HCT116 (cell line): ENCODE data around the gene RNF111. TPM values are rescaled to one million over a fixed set of nuclear protein-coding genes. Genes with fewer than 3 reads are reported as not detected.

Experiments
- ATAC-seq: fragments of 200-7000 bp; cut with Tn5 transposase; 2 replicates; pipeline ENCODE4 v1.9.1; 2020; ENCODE audit warnings: mild to moderate bottlenecking, moderate library complexity
- BruUV-seq: library from RNA; stranded (reverse); fragments of 400-500 nt; replicated peaks from 2 replicates; lab custom pipeline; 2021; lab: Mats Ljungman, UMichigan
- CTCF ChIA-PET: fragments of 300-600 bp; sonication (Branson Sonifier 250); formaldehyde crosslinking; loops from one replicate; lab custom pipeline; 2021; ENCODE audit warnings: antibody characterized with exemption; lab: Charles Lee
- POLR2A ChIA-PET: fragments of 300-600, 350-600 bp; sonication (Branson Sonifier 250); formaldehyde crosslinking; loops from one replicate; lab custom pipeline; 2021; ENCODE audit warnings: antibody characterized with exemption; lab: Charles Lee
- RAD21 ChIA-PET, 2 experiments: fragments of 300-600 bp; sonication (Branson Sonifier 250); formaldehyde crosslinking; loops; one replicate each; lab custom pipeline; 2023; ENCODE audit warnings: low total read pairs in 2 of 2; ENCODE audit not compliant: uncharacterized antibody in 2 of 2, unreplicated experiment in 2 of 2, low non-redundant PET in 1 of 2; lab: Charles Lee
- DNase-seq: peaks from one replicate; pipeline ENCODE4 v3.0.0-alpha.2; 2010; ENCODE audit warnings: low read depth, low spot score
- H2AFZ ChIP-seq: fragments of 200-600 bp; shearing (Covaris generic), sonication (generic); 2 replicates; pipeline ENCODE4 v1.6.1; 2017; ENCODE audit warnings: low read depth, mixed run types, mixed read lengths, antibody characterized with exemption, low read length; ENCODE audit not compliant: poor library complexity, severe bottlenecking
- H3K27ac ChIP-seq: 2 replicates; pipeline ENCODE4 v1.5.1; 2012; ENCODE audit warnings: low read depth, low read length
- H3K27me3 ChIP-seq: fragments of 200-600 bp; sonication (generic); 2 replicates; pipeline ENCODE4 v1.6.1; 2016; ENCODE audit warnings: mixed run types, low read length, mixed read lengths; ENCODE audit not compliant: insufficient read depth
- H3K36me3 ChIP-seq, 2 experiments: fragments of 200-500 bp in 1 of 2; fragments of 200-600 bp in 1 of 2; sonication (Bioruptor generic) in 1 of 2; sonication (generic) in 1 of 2; 2 replicates each; pipeline versions ENCODE4 v1.5.1 to v1.6.1; 2014 to 2016; ENCODE audit warnings: low read length in 2 of 2, inconsistent platforms in 1 of 2, mixed read lengths in 1 of 2, mixed run types in 1 of 2; ENCODE audit not compliant: insufficient read depth in 2 of 2, control insufficient read depth in 1 of 2
- H3K4me1 ChIP-seq, 2 experiments: fragments of 200-600 bp in 1 of 2; sonication (generic) in 1 of 2; 2 replicates each; pipeline versions ENCODE4 v1.5.1 to v1.6.1; 2012 to 2017; ENCODE audit warnings: low read length in 2 of 2, inconsistent platforms in 1 of 2, mild to moderate bottlenecking in 1 of 2, mixed read lengths in 1 of 2, mixed run types in 1 of 2, moderate library complexity in 1 of 2; ENCODE audit not compliant: insufficient read depth in 2 of 2, control insufficient read depth in 1 of 2
- H3K4me2 ChIP-seq: fragments of 200-600 bp; sonication (generic); 2 replicates; pipeline ENCODE4 v1.6.1; 2017; ENCODE audit warnings: mixed run types, low read length, mixed read lengths
- H3K4me3 ChIP-seq, 2 experiments: fragments of 200-600 bp in 1 of 2; sonication (generic) in 1 of 2; replicated peaks in 1 of 2; 2 replicates each; pipeline ENCODE4 v1.5.1; 2011 to 2016; ENCODE audit warnings: low read length in 2 of 2, control low read depth in 1 of 2, low read depth in 1 of 2, mild to moderate bottlenecking in 1 of 2, mixed read lengths in 1 of 2, mixed run types in 1 of 2
- H3K79me2 ChIP-seq: fragments of 200-600 bp; sonication (generic); 2 replicates; pipeline ENCODE4 v1.6.1; 2017; ENCODE audit warnings: mild to moderate bottlenecking, mixed run types, low read length, moderate library complexity, mixed read lengths; ENCODE audit not compliant: insufficient read depth
- H3K9ac ChIP-seq: fragments of 200-600 bp; sonication (generic); 2 replicates; pipeline ENCODE4 v1.6.1; 2016; ENCODE audit warnings: low read length, mixed read lengths
- H3K9me2 ChIP-seq: fragments of 200-600 bp; sonication (generic), shearing (Covaris generic); 2 replicates; pipeline ENCODE4 v1.6.1; 2017; ENCODE audit warnings: mixed run types, mild to moderate bottlenecking, moderate library complexity; ENCODE audit not compliant: insufficient read depth
- H3K9me3 ChIP-seq, 2 experiments: fragments of 200-500 bp in 1 of 2; fragments of 200-600 bp in 1 of 2; sonication (Bioruptor generic) in 1 of 2; sonication (generic) in 1 of 2; 2 replicates each; pipeline ENCODE4 v1.6.1; 2014 to 2017; ENCODE audit warnings: low read length in 2 of 2, mixed read lengths in 2 of 2, inconsistent platforms in 1 of 2, low read depth in 1 of 2, mild to moderate bottlenecking in 1 of 2, mixed run types in 1 of 2, moderate library complexity in 1 of 2; ENCODE audit not compliant: control insufficient read depth in 1 of 2, insufficient read depth in 1 of 2
- H4K20me1 ChIP-seq: fragments of 200-600 bp; sonication (generic), shearing (Covaris generic); 2 replicates; pipeline ENCODE4 v1.6.1; 2017; ENCODE audit warnings: mixed run types, mild to moderate bottlenecking, moderate library complexity; ENCODE audit not compliant: insufficient read depth
- CBX3 ChIP-seq: IDR thresholded peaks from 2 replicates; pipeline ENCODE4 v1.6.1; 2012; ENCODE audit warnings: low read depth
- CEBPB ChIP-seq: IDR thresholded peaks from 2 replicates; pipeline ENCODE4 v1.6.1; 2012; ENCODE audit warnings: low read depth
- EGR1 ChIP-seq: IDR thresholded peaks from 2 replicates; pipeline ENCODE4 v1.6.1; 2012; ENCODE audit warnings: low read depth
- ELF1 ChIP-seq: IDR thresholded peaks from 2 replicates; pipeline ENCODE4 v1.6.1; 2012; ENCODE audit warnings: low read depth, borderline replicate concordance
- EZH2 ChIP-seq: fragments of 200-600 bp; sonication (generic); IDR thresholded peaks from 2 replicates; pipeline ENCODE4 v1.6.1; 2017; ENCODE audit warnings: antibody characterized with exemption, mixed run types
- EZH2phosphoT487 ChIP-seq: fragments of 200-600 bp; IDR thresholded peaks from 2 replicates; pipeline ENCODE4 v1.6.1; 2018; ENCODE audit warnings: antibody characterized with exemption, borderline replicate concordance
- FOSL1 ChIP-seq: IDR thresholded peaks from 2 replicates; pipeline ENCODE4 v1.6.1; 2012; ENCODE audit warnings: low read depth
- JUND ChIP-seq: IDR thresholded peaks from 2 replicates; pipeline ENCODE4 v1.6.1; 2012
- MAX ChIP-seq: IDR thresholded peaks from 2 replicates; pipeline ENCODE4 v1.6.1; 2012
- POLR2A ChIP-seq: IDR thresholded peaks from 2 replicates; pipeline ENCODE4 v1.7.0; 2011; ENCODE audit warnings: borderline replicate concordance; ENCODE audit not compliant: insufficient read depth, insufficient read length; ENCODE audit errors: extremely low read depth
- POLR2AphosphoS5 ChIP-seq: IDR thresholded peaks from 2 replicates; pipeline ENCODE4 v1.6.1; 2011; ENCODE audit warnings: mild to moderate bottlenecking, low read depth, low read length, moderate library complexity
- RAD21 ChIP-seq: IDR thresholded peaks from 2 replicates; pipeline ENCODE4 v1.6.1; 2012; ENCODE audit warnings: low read depth, mild to moderate bottlenecking
- REST ChIP-seq: IDR thresholded peaks from 2 replicates; pipeline ENCODE4 v1.6.1; 2012; ENCODE audit warnings: low read depth
- SIN3A ChIP-seq: IDR thresholded peaks from 2 replicates; pipeline ENCODE4 v1.6.1; 2012; ENCODE audit warnings: low read depth
- SP1 ChIP-seq: IDR thresholded peaks from 2 replicates; pipeline ENCODE4 v1.6.1; 2012; ENCODE audit warnings: low read depth
- SRF ChIP-seq: IDR thresholded peaks from 2 replicates; pipeline ENCODE4 v1.6.1; 2012; ENCODE audit warnings: low read depth
- TCF7L2 ChIP-seq: IDR thresholded peaks from 2 replicates; pipeline ENCODE4 v1.7.0; 2011; ENCODE audit warnings: borderline replicate concordance, inconsistent platforms; ENCODE audit not compliant: insufficient read depth, insufficient read length; ENCODE audit errors: extremely low read depth
- ZFX ChIP-seq: fragments of 450-650 bp; IDR thresholded peaks from 2 replicates; pipeline ENCODE4 v1.6.1; 2017
- intact Hi-C: fragments of 100-400 bp; cut with micrococcal nuclease; formaldehyde crosslinking; loops from 2 replicates; pipeline ENCODE4 v1.10.0; 2022
- total RNA-seq: library from RNA; stranded (reverse); gene quantifications from one replicate; pipeline ENCODE4 v1.2.1, GENCODE V29; 2021; ENCODE audit not compliant: unreplicated experiment
- TF ChIP-seq, protein P1 (sequence below): IDR thresholded peaks from 2 replicates; pipeline ENCODE4 v1.6.1; 2011; ENCODE audit warnings: mild to moderate bottlenecking, low read length, moderate library complexity; ENCODE audit not compliant: insufficient replicate concordance; ENCODE audit errors: extremely low read depth
- TF ChIP-seq, protein P2 (sequence below): IDR thresholded peaks from 2 replicates; pipeline ENCODE4 v1.6.1; 2012

The RNF111 gene
- total RNA-seq, 1 experiment from 2014 or later: 31.5 TPM

- ChIA-PET CTCF (interaction anchor here (1.0 to 1.5 kb wide), 2 partner anchors 391 to 910 kb away, joined by 3 to 7 read pairs; no protein-coding TSS in a partner anchor), POLR2A (no interaction called here), RAD21 (no interaction called here)
- no peaks in the 10 kb centered on the region for H4K20me1 ChIP-seq
- no peaks in the 10 kb centered on the region for H3K27me3 ChIP-seq
- no TSS peak for BruUV-seq
- no peak overlapping the region for H3K4me2 ChIP-seq
- peaks cover 6% of the 10 kb centered on the region; the same call in 1 of the 2 replicates for H3K79me2 ChIP-seq
- ATAC-seq (no peak), DNase-seq (no peak)
- H3K27ac ChIP-seq: no peak overlapping the region
- no peaks in the 10 kb centered on the region for H3K9me2 ChIP-seq
- H3K9ac ChIP-seq: no peak overlapping the region
- TF ChIP-seq EZH2: no peak
- no peak for TF ChIP-seq RAD21
- no peak for TF ChIP-seq POLR2A
- TF ChIP-seq EGR1: no peak
- TF ChIP-seq EZH2phosphoT487: no peak
- TF ChIP-seq TCF7L2: no peak
- TF ChIP-seq SRF: no peak
- TF ChIP-seq MAX: no peak
- no peak for TF ChIP-seq JUND
- no peak for TF ChIP-seq SP1
- TF ChIP-seq, protein P1, sequence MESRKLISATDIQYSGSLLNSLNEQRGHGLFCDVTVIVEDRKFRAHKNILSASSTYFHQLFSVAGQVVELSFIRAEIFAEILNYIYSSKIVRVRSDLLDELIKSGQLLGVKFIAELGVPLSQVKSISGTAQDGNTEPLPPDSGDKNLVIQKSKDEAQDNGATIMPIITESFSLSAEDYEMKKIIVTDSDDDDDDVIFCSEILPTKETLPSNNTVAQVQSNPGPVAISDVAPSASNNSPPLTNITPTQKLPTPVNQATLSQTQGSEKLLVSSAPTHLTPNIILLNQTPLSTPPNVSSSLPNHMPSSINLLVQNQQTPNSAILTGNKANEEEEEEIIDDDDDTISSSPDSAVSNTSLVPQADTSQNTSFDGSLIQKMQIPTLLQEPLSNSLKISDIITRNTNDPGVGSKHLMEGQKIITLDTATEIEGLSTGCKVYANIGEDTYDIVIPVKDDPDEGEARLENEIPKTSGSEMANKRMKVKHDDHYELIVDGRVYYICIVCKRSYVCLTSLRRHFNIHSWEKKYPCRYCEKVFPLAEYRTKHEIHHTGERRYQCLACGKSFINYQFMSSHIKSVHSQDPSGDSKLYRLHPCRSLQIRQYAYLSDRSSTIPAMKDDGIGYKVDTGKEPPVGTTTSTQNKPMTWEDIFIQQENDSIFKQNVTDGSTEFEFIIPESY: no peak
- TF ChIP-seq FOSL1: no peak
- TF ChIP-seq CEBPB: no peak
- TF ChIP-seq POLR2AphosphoS5: no peak
- no peak for TF ChIP-seq REST
- no peak for TF ChIP-seq ZFX
- no peak for TF ChIP-seq ELF1
- TF ChIP-seq CBX3: no peak
- TF ChIP-seq SIN3A: no peak
- TF ChIP-seq, protein P2, sequence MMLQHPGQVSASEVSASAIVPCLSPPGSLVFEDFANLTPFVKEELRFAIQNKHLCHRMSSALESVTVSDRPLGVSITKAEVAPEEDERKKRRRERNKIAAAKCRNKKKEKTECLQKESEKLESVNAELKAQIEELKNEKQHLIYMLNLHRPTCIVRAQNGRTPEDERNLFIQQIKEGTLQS: no peak
- peaks cover 0 to 6% of the 10 kb centered on the region in 2 experiments; a peak in 1 of 4 replicates for H3K4me1 ChIP-seq
- no peak overlapping the region for H3K4me3 ChIP-seq
- H3K36me3 ChIP-seq: peaks cover 17 to 28% of the 10 kb centered on the region in 2 experiments; a peak in 3 of 4 replicates
- intact Hi-C loops: loop anchor here (10.0 kb wide), 1 partner anchor 913 kb away; no protein-coding TSS in a partner anchor
- no peaks in the 10 kb centered on the region for H3K9me3 ChIP-seq
- no peak overlapping the region for H2AFZ ChIP-seq
These were observed 150.1 kb downstream of the RNF111 start for GRCh38 chr15:59137566-59137965.
